Smooth muscle cell (in vitro differentiated cells): ENCODE measurements around the gene GPR132. TPM values are rescaled to one million over a fixed set of nuclear protein-coding genes. Genes with fewer than 3 reads are reported as not detected.

Experiments
- DNase-seq: peaks from one replicate; lab custom pipeline; 2025; ENCODE audit not compliant: unreplicated experiment; lab: John Stamatoyannopoulos, UW
- H2AFZ ChIP-seq: fragments of 200-600 bp; sonication (generic); 2 replicates; pipeline ENCODE4 v1.6.0; 2016; ENCODE audit warnings: antibody characterized with exemption, low read depth, mild to moderate bottlenecking
- H3F3A ChIP-seq: fragments of 200-600 bp; sonication (generic); 2 replicates; pipeline ENCODE4 v1.6.0; 2017; ENCODE audit warnings: antibody characterized with exemption, low read depth
- H3K27ac ChIP-seq: fragments of 200-600 bp; sonication (generic); 2 replicates; pipeline ENCODE4 v1.5.1; 2016; ENCODE audit warnings: low read depth, mild to moderate bottlenecking
- H3K27me3 ChIP-seq: fragments of 200-600 bp; sonication (generic); 2 replicates; pipeline ENCODE4 v1.6.1; 2016; ENCODE audit warnings: low read depth, mild to moderate bottlenecking
- H3K36me3 ChIP-seq: fragments of 200-600 bp; sonication (generic); 2 replicates; pipeline ENCODE4 v1.5.1; 2016; ENCODE audit warnings: low read depth
- H3K4me1 ChIP-seq: fragments of 200-600 bp; sonication (generic); 2 replicates; pipeline ENCODE4 v1.5.1; 2016; ENCODE audit warnings: low read depth
- H3K4me2 ChIP-seq: fragments of 200-600 bp; sonication (generic); 2 replicates; pipeline ENCODE4 v1.6.0; 2016; ENCODE audit warnings: mild to moderate bottlenecking
- H3K4me3 ChIP-seq: fragments of 200-600 bp; sonication (generic); 2 replicates; pipeline ENCODE4 v1.5.1; 2016; ENCODE audit warnings: mild to moderate bottlenecking
- H3K79me2 ChIP-seq: fragments of 200-600 bp; sonication (generic); 2 replicates; pipeline ENCODE4 v1.6.0; 2016; ENCODE audit warnings: low read depth, mild to moderate bottlenecking
- H3K9ac ChIP-seq: fragments of 200-600 bp; sonication (generic); 2 replicates; pipeline ENCODE4 v1.6.0; 2016; ENCODE audit warnings: low read depth
- H3K9me3 ChIP-seq: fragments of 200-600 bp; sonication (generic); replicated peaks from 2 replicates; pipeline ENCODE4 v1.5.1; 2016; ENCODE audit warnings: low read depth
- H4K20me1 ChIP-seq: fragments of 200-600 bp; sonication (generic); 2 replicates; pipeline ENCODE4 v1.6.0; 2016; ENCODE audit warnings: low read depth
- WGBS: methylation state at CpG from one replicate; pipeline ENCODE4 v1.1.7; 2016; ENCODE audit warnings: low lambda C conversion rate; 5-methylcytosine and 5-hydroxymethylcytosine counted together
- polyA plus RNA-seq: library from polyadenylated mRNA; unstranded; fragments of >200 nt; fragmentation: Nextera tagmentation; extraction: Ambion mirVana; gene quantifications from 2 replicates; pipeline ENCODE4 v1.2.1, GENCODE V29; 2016
- total RNA-seq: library from RNA; depleted of rRNA; stranded (reverse); fragments of >200 nt; gene quantifications from 2 replicates; pipeline ENCODE4 v1.2.3, GENCODE V29; 2014
- TF ChIP-seq, protein P1 (sequence below): fragments of 200-600 bp; sonication (generic); IDR thresholded peaks from 2 replicates; pipeline ENCODE4 v1.5.1; 2017; ENCODE audit warnings: borderline replicate concordance, mild to moderate bottlenecking, antibody characterized with exemption; ENCODE audit not compliant: insufficient read depth, poor library complexity, severe bottlenecking

Gene GPR132
- total and polyA plus RNA-seq, 2 experiments from 2014 or later: 0.18 to 0.62 TPM

DNA sequence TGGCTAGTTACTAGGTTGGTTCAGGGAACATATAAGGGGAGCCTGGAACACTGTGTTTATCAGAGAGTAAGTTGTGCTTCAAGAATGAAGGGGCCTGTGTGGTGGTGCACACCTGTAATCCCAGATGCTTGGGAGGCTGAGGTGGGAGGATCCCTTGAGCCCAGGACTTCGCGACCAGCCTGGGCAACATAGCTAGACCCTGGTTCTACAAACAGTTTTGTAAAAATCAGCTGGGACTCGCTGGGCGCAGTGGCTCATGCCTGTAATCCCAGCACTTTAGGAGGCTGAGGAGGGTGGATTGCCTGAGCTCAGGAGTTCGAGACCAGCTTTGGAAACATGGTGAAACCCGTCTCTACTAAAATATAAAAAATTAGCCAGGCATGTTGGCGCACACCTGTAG, 42.1 kb upstream of the GPR132 start:
- Histone ChIP-seq H3K4me1 (no peaks in the 10 kb centered on the region), H3K79me2 (no peaks in the 10 kb centered on the region), H3K27me3 (peaks cover 18% of the 10 kb centered on the region), H3K4me3 (no peak overlapping the region), H3K36me3 (no peaks in the 10 kb centered on the region), H3K9ac (no peak overlapping the region), H3K4me2 (no peak overlapping the region), H3F3A (no peaks in the 10 kb centered on the region), H3K9me3 (no peaks in the 10 kb centered on the region), H3K27ac (no peak overlapping the region), H4K20me1 (no peaks in the 10 kb centered on the region), H2AFZ (no peak overlapping the region)
- 89% methylated on average over 7 of the region's 7 CpGs for WGBS
- no peak for DNase-seq
- TF ChIP-seq, protein P1, sequence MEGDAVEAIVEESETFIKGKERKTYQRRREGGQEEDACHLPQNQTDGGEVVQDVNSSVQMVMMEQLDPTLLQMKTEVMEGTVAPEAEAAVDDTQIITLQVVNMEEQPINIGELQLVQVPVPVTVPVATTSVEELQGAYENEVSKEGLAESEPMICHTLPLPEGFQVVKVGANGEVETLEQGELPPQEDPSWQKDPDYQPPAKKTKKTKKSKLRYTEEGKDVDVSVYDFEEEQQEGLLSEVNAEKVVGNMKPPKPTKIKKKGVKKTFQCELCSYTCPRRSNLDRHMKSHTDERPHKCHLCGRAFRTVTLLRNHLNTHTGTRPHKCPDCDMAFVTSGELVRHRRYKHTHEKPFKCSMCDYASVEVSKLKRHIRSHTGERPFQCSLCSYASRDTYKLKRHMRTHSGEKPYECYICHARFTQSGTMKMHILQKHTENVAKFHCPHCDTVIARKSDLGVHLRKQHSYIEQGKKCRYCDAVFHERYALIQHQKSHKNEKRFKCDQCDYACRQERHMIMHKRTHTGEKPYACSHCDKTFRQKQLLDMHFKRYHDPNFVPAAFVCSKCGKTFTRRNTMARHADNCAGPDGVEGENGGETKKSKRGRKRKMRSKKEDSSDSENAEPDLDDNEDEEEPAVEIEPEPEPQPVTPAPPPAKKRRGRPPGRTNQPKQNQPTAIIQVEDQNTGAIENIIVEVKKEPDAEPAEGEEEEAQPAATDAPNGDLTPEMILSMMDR: no peak

DNA sequence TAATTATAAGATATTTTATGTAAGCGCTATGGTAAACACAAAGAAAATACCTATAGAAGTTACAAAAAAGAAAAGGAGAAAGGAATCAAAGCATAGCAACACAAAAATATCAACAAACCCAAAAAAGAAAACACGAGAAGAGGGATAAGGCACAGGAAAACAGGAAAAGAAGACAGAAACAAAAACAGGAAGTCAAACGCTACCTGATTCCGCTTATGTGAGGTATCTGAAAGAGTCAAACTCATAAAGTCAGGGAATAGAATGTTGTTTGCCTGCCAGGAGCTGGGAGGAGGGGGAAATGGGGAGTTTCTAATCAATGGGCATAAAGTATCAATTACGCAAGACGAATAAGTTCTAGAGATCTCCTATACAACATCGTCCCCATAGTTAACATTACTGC, 39.9 kb upstream of the GPR132 start:
- Histone ChIP-seq H2AFZ (no peak overlapping the region), H3K4me3 (no peak overlapping the region), H3K9ac (no peak overlapping the region), H3K27me3 (peaks cover 18% of the 10 kb centered on the region), H3K27ac (no peak overlapping the region), H3K79me2 (no peaks in the 10 kb centered on the region), H3K4me2 (no peak overlapping the region), H4K20me1 (no peaks in the 10 kb centered on the region), H3K36me3 (no peaks in the 10 kb centered on the region), H3K4me1 (no peaks in the 10 kb centered on the region), H3K9me3 (no peaks in the 10 kb centered on the region), H3F3A (no peaks in the 10 kb centered on the region)
- TF ChIP-seq, protein P1: no peak
- DNase-seq: no peak
- 83% methylated on average over 7 of the region's 7 CpGs for WGBS

DNA sequence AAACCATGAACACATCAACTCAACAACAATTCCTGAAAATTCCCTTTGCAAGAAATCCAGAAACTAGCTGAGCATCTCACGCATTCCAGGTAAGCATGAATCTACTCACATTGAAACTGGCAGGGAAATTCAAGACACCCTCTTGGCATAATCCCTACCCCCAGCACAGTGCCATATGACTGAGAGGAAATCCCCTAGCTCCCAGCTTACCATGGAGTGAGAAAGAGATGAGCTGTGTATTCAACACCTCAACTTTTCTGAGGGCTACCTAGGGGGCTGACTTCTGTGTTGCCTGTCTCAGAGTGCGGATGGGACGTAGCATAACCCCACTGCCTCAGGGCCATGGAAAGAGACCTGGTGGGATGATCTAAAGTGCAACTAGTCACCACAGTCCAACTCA, 37.7 kb upstream of the GPR132 start:
- Histone ChIP-seq H3K9ac (no peak overlapping the region), H3K4me3 (no peak overlapping the region), H3K27ac (no peak overlapping the region), H3K27me3 (peaks cover 18% of the 10 kb centered on the region), H4K20me1 (no peaks in the 10 kb centered on the region), H2AFZ (no peak overlapping the region), H3K79me2 (no peaks in the 10 kb centered on the region), H3K4me1 (no peaks in the 10 kb centered on the region), H3F3A (no peaks in the 10 kb centered on the region), H3K36me3 (no peaks in the 10 kb centered on the region), H3K4me2 (no peak overlapping the region), H3K9me3 (no peaks in the 10 kb centered on the region)
- DNase-seq: no peak
- WGBS: 95% methylated on average over 3 of the region's 3 CpGs
- TF ChIP-seq, protein P1: no peak

DNA sequence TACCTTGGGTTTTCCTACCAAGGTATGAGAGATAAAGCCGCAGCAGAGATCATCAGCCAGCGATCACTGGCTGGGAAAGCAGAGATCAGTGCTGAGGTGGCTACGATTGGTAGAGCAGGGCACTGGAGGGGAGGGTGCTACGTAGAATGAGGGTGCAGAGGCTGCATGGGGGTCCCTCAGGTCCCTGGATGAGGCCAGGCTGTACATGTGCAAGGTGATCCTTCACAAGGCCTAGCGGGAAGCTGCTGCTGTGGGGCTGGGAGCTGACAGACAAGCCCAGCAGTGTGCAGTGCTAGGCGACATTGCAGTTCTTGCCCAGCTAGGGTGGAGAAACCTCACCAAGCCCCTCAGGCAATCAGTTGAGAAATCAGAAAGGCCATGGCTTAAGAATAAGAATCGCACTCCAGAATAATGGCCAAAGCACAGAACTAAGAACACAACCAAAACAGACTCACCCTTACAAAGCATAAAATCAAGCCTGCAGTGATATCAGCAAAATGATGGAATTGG, 37.2 kb upstream of the GPR132 start:
- no peak overlapping the region for H2AFZ ChIP-seq
- H4K20me1 ChIP-seq: no peaks in the 10 kb centered on the region
- no peaks in the 10 kb centered on the region for H3K79me2 ChIP-seq
- no peak overlapping the region for H3K9ac ChIP-seq
- peaks cover 18% of the 10 kb centered on the region for H3K27me3 ChIP-seq
- H3K36me3 ChIP-seq: no peaks in the 10 kb centered on the region
- no peaks in the 10 kb centered on the region for H3K4me1 ChIP-seq
- H3K4me2 ChIP-seq: no peak overlapping the region
- 78% methylated on average over 7 of the region's 7 CpGs for WGBS
- H3K4me3 ChIP-seq: no peak overlapping the region
- DNase-seq: no peak
- H3K9me3 ChIP-seq: no peaks in the 10 kb centered on the region
- no peaks in the 10 kb centered on the region for H3F3A ChIP-seq
- TF ChIP-seq, protein P1: no peak
- H3K27ac ChIP-seq: no peak overlapping the region
